Tongue (tissue), 2 donors: Measurements from ENCODE around the gene ACTR5. TPM values are rescaled to one million over a fixed set of nuclear protein-coding genes. Genes with fewer than 3 reads are reported as not detected.

Experiments used
- DNase-seq: peaks from one replicate; pipeline ENCODE4 v3.0.0-alpha.2; 2015
- total RNA-seq: library from RNA; depleted of rRNA; stranded (reverse); fragments of >200 nt; gene quantifications from one replicate; pipeline ENCODE4 v1.2.3, GENCODE V29; 2014

The ACTR5 gene
- total RNA-seq, 1 donor from 2014 or later, result 9.6 TPM

GRCh38 chr20:38728911-38729642, 19.2 kb upstream of the ACTR5 start:
- DNase-seq, result peak; percentile 45

DNA sequence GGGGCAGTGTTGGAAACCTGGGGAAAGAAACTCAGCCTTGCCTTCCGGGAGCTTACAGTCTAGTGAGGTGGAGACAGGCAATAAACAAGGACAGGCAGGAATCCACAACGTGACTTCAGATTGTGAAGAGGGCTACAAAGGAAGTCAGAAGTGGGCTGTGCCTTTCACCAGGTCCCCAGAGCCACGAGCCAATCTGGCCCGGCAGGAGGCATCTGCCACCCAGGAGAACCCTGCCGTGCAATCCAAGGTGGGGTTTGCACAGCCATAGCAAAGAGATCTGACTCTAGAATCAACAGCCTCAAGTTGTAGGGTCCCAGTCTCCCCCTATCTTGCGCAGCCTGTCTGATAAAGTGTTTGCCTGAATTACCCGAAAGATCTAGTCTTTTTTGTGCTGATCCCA, 18.5 kb upstream of the ACTR5 start:
- DNase-seq, result no peak

- no peak for DNase-seq
Observed at GRCh38 chr20:38730167-38730988, 17.9 kb upstream of the ACTR5 start.

DNA sequence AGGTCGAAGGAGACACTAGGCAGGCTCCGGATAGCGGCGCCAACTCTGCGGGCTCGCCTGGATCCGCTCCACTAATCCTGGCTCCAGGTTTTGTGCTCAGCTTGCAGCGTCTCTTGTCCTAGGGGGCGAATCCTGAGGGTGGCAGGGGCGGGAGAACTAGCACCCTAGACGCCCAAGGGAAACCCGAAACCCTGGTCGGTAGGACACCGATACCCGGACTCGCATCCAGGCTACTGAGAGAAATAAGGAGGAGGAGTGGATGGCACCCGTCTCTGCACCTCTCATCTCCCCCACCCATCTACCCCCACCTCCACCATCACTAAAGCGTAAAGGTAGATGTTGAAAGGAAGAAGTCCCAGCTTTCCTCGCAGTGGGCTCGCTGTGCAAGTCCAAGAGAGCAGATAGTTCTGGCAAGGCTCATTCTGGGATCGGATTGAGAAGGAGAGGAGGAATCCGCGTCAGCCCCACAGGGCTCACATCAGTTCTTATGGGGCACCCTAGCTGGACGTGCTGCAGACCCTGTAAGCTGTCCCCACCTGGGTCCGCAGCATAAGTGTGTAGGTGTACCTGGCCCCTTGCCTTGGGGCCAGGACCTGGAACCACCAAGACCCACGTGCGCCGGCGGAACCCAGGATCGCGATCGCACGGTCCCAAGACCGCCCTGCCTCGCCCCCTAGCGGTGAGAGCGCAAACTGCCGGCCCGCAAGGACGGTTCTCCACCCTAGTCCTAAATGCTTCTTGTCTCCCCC, 17.1 kb upstream of the ACTR5 start:
- DNase-seq, result peak; percentile 70

- no peak for DNase-seq
Observed at GRCh38 chr20:38731738-38732113, 16.5 kb upstream of the ACTR5 start.

DNA sequence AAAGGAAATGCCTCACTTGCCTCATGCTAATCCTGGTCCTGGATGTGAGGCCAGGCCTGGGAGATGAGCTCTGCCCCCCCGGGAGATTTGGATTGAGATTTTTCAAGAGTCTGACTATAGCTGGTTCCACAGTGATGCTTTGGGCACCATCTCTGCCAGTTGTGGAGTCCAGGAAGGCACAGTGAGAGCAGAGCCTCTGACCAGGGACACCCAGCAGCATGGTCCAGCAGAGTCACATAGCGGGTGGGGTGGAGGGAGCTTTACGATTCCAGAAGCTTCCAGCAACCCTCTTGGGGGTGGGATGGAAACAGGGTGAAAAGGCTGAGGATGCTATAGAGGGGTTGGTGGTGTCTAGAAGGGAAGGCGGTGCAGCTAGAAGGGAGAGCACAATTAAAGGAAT, 15.3 kb upstream of the ACTR5 start:
- no peak for DNase-seq

GRCh38 chr20:38735172-38735571, 13.1 kb upstream of the ACTR5 start:
- no peak for DNase-seq

- no peak for DNase-seq
Observed at GRCh38 chr20:38737887-38738286, 10.4 kb upstream of the ACTR5 start.

DNA sequence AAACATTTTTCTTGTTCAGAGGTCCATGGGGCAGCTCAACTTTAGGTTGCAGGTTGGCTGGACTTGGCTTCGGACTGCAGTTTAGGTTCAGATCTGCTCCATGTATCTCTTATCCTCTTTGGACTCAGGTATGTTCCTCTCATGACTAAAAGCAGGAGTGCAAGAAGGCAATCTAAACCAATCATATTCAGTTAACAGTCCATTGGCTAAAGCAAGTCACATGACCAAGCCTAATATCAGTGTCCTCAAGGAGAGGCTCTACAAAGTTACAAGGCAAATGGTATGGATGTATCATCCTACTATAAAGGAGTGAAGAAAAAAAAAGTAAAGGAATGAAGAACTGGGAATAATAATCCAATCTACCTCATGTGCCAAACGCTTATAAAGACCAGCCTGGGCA, 2.5 kb upstream of the ACTR5 start:
- no peak for DNase-seq

DNA sequence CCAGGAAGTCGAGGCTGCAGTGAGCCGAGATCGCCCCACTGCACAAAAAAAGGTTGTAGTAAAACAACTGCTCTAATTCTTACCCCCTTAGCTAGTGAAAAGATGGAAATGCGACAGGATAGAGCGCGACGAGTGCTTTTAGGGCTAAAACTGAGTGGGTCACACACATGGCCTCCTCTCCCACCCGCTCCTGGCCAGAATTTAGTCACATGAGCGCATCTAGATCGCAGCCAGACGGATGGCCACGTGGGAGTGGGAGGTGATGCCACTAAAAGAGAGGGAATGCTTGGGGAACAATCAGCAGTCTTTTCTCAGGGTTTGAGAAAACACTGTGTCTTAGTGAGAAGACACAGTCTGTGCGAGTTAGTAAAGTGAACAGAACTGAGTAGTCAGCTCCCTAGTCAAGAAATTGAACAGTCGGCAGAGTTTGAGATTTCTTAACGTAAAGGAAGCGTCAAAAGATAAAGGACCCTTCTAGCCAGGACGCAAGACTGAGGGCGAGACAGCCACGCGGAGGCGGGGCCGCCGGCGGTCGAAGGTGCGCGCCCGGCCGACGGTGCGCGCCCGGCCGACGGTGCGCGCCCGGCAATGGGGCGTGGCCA, 664 bp upstream of the ACTR5 start:
- DNase-seq, result no peak

GRCh38 chr20:38748861-38749149, 545 bp downstream of the ACTR5 start:
- DNase-seq, result no peak

GRCh38 chr20:38751360-38751976, 3.2 kb downstream of the ACTR5 start:
- DNase-seq, result peak; percentile 59

- DNase-seq, result no peak
Observed at GRCh38 chr20:38752029-38752428, 3.8 kb downstream of the ACTR5 start.

DNA sequence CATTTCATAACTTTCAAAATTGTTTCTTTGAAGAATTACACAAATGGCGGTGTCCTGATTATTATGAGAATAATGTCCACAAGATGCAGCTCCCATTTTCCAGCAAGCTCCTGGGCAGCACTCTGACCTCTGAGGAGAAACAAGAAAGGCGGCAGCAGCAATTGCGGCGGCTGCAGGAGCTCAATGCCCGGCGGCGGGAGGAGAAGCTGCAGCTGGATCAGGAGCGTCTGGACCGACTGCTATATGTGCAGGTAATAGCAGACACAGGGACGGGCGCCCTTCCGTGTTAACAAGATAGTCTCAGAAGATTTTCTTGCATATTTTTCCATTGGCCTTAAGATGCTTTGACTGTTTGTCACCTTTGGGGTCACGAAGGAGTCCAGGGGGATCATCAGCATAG, 6.7 kb downstream of the ACTR5 start:
- DNase-seq, result no peak

DNA sequence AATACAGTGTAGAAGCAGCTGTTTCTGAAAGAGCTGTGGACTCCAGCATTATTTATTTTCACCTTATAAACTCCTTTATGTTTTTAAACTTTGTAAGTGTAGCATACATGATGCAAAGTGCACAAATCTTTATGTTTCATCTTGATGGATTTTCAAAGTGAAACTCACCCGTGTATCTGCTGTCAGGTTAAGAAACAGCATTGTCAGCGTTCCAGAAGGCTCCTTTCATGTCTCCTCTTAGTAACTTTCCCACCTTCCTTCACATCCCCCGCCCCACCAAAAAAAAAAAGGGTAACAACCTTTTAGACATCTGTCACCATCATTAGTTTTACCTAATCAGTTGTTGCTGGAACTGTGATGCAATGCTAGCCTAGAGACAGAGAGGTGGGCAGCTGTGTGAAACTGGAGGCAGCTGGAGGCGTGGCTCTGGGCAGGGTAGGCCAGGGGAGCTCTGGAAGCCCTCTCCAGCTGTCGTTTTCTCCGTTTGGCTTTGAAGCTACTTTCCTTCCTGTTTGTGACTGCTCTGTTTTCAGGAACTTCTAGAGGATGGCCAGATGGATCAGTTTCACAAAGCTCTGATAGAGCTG, 7.2 kb downstream of the ACTR5 start:
- DNase-seq, result peak; percentile 55

- DNase-seq, result no peak
Observed at GRCh38 chr20:38757145-38757775, 9.0 kb downstream of the ACTR5 start.

GRCh38 chr20:38759106-38759505, 10.8 kb downstream of the ACTR5 start:
- no peak for DNase-seq

- no peak for DNase-seq
Observed at GRCh38 chr20:38760978-38761377, 12.7 kb downstream of the ACTR5 start.

- no peak for DNase-seq
Observed at GRCh38 chr20:38762174-38762573, 13.9 kb downstream of the ACTR5 start.

- no peak for DNase-seq
Observed at GRCh38 chr20:38763616-38764015, 15.4 kb downstream of the ACTR5 start.

GRCh38 chr20:38764567-38765318, 16.5 kb downstream of the ACTR5 start:
- no peak for DNase-seq
